Measurements from ENCODE around the gene RFX8. TPM values are rescaled to one million over a fixed set of nuclear protein-coding genes. Genes with fewer than 3 reads are reported as not detected.
A peak's percentile ranks its signal among the peaks of the same experiment; 100 is the strongest.

RFX8 gene
- total and polyA plus RNA-seq, 2 of the 13 experiments (the other 11 are each of a cell fraction or from before 2014, with no cell fraction given) = not detected

DNA sequence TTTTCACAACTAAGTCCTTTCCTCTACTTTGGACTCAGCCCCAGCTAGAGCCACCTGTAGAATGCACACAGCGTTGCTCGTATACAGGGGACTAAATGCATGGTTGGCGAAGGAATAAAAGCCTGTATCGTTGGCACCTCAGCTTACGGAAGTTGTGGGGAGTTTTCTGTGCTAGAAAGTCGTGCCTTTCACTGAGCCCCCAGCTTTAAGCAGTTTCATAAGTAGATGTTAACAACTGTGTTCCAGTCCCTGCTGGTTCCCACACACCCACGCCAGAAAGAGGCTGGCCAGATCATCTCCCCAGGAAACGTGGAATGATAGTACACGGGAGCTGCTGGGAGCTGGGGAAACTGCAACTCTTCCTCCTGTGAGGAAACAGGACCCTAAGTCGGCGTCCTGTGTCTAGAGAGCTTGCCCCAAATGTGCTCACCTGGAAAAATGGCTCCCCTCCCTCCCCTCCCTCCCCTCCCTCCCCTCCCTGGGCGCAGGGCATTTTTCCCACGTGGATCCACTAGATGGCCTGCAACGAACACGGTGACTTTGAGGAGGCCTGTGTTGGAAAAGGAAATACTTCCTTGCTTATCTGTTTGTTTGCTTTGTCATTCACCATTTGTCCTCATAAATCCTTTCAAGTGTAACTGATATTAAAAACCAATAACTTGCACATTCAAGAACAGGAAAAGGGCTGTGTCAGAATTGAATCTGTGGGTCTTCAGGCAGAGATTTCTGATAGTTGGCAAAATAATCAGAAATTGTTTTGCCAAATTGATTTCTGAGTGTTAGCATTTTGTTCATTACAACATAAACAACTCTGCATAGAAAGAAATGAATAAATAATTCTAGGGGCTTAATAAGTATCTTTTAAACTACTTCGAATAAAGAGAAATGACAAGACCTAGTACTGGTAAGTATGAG, 43.9 kb upstream of the RFX8 start (continued):
- TF ChIP-seq RORA (CRISPR knock-in tag; IDR thresholded peaks at IDR 0.05) (no peak), ZNF230 (CRISPR knock-in tag; IDR thresholded peaks at IDR 0.05) (no peak), RBFOX2 (IDR thresholded peaks at IDR 0.05; ENCODE audit: low read depth, low read length) (no peak), EP300 (IDR thresholded peaks at IDR 0.05; ENCODE audit: low read depth in 2 of 2, low read length in 2 of 2) (no peak; a peak in 1 of 4 replicates), EP300 (CRISPR knock-in tag; IDR thresholded peaks at IDR 0.05; ENCODE audit: borderline replicate concordance) (no peak), TGIF2 (CRISPR knock-in tag; IDR thresholded peaks at IDR 0.05) (0 out of 2 replicates have a peak, but pooled peaks have one; percentile 58), ZNF275 (CRISPR knock-in tag; IDR thresholded peaks at IDR 0.05; ENCODE audit: borderline replicate concordance) (no peak), ZFP41 (CRISPR knock-in tag; IDR thresholded peaks at IDR 0.05; ENCODE audit: borderline replicate concordance) (no peak), TRIM24 (CRISPR knock-in tag; IDR thresholded peaks at IDR 0.05) (no peak), SOX6 (IDR thresholded peaks at IDR 0.05) (no peak), SOX6 (CRISPR knock-in tag; IDR thresholded peaks at IDR 0.05) (peak; percentile 36), YY1 (IDR thresholded peaks at IDR 0.05; ENCODE audit: insufficient read depth, insufficient replicate concordance, low read depth, low read length) (peak; percentile 58), ISL2 (CRISPR knock-in tag; IDR thresholded peaks at IDR 0.05) (no peak), SMAD9 (CRISPR knock-in tag; IDR thresholded peaks at IDR 0.05) (no peak), MXD4 (CRISPR knock-in tag; IDR thresholded peaks at IDR 0.05) (no peak), LCORL (IDR thresholded peaks at IDR 0.05) (no peak), LCORL (CRISPR knock-in tag; IDR thresholded peaks at IDR 0.05) (0 out of 2 replicates have a peak, but pooled peaks have one; percentile 45), IRF9 (CRISPR knock-in tag; IDR thresholded peaks at IDR 0.05; ENCODE audit: borderline replicate concordance) (0 out of 2 replicates have a peak, but pooled peaks have one; percentile 20), RAD21 (CRISPR knock-in tag; IDR thresholded peaks at IDR 0.05) (peak; percentile 49), TCF12 (IDR thresholded peaks at IDR 0.05) (no peak), TCF12 (CRISPR knock-in tag; IDR thresholded peaks at IDR 0.05) (no peak), SMC3 (IDR thresholded peaks at IDR 0.05; ENCODE audit: low read length) (peak; percentile 84), BATF2 (CRISPR knock-in tag; IDR thresholded peaks at IDR 0.05) (no peak), HHEX (CRISPR knock-in tag; IDR thresholded peaks at IDR 0.05) (no peak)
- TF ChIP-seq, protein P1, sequence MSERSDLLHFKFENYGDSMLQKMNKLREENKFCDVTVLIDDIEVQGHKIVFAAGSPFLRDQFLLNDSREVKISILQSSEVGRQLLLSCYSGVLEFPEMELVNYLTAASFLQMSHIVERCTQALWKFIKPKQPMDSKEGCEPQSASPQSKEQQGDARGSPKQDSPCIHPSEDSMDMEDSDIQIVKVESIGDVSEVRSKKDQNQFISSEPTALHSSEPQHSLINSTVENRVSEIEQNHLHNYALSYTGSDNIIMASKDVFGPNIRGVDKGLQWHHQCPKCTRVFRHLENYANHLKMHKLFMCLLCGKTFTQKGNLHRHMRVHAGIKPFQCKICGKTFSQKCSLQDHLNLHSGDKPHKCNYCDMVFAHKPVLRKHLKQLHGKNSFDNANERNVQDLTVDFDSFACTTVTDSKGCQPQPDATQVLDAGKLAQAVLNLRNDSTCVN (CRISPR knock-in tag; IDR thresholded peaks at IDR 0.05; ENCODE audit: borderline replicate concordance) = peak; percentile 25; the same call in 1 of the 2 replicates
- TF ChIP-seq, protein P2, sequence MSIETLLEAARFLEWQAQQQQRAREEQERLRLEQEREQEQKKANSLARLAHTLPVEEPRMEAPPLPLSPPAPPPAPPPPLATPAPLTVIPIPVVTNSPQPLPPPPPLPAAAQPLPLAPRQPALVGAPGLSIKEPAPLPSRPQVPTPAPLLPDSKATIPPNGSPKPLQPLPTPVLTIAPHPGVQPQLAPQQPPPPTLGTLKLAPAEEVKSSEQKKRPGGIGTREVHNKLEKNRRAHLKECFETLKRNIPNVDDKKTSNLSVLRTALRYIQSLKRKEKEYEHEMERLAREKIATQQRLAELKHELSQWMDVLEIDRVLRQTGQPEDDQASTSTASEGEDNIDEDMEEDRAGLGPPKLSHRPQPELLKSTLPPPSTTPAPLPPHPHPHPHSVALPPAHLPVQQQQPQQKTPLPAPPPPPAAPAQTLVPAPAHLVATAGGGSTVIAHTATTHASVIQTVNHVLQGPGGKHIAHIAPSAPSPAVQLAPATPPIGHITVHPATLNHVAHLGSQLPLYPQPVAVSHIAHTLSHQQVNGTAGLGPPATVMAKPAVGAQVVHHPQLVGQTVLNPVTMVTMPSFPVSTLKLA (IDR thresholded peaks at IDR 0.05) = 0 out of 2 replicates have a peak, but pooled peaks have one; percentile 20
